COLO668 (cell line): ENCODE data around the gene MGMT.

Experiments used
- DNase-seq: peaks from one replicate; lab custom pipeline; 2025; ENCODE audit not compliant: unreplicated experiment; lab: John Stamatoyannopoulos, UW

Gene MGMT

GRCh38 chr10:129704786-129705525 lies 237.9 kb downstream of the MGMT start:
- DNase-seq = no peak

GRCh38 chr10:129705676-129706075 lies 238.6 kb downstream of the MGMT start:
- no peak for DNase-seq

- DNase-seq = no peak
Observed at GRCh38 chr10:129706081-129706480, 239.0 kb downstream of the MGMT start.

- no peak for DNase-seq
Observed at GRCh38 chr10:129706523-129706922, 239.5 kb downstream of the MGMT start.

- DNase-seq = no peak
Observed at GRCh38 chr10:129707406-129708388, 240.7 kb downstream of the MGMT start.

GRCh38 chr10:129709101-129709500 lies 242.1 kb downstream of the MGMT start:
- DNase-seq = no peak

GRCh38 chr10:129709627-129710509 lies 242.8 kb downstream of the MGMT start:
- no peak for DNase-seq

GRCh38 chr10:129710510-129710847 lies 243.4 kb downstream of the MGMT start:
- no peak for DNase-seq

GRCh38 chr10:129711291-129711690 lies 244.2 kb downstream of the MGMT start:
- DNase-seq = no peak

- no peak for DNase-seq
Observed at GRCh38 chr10:129712000-129712399, 245.0 kb downstream of the MGMT start.

GRCh38 chr10:129713659-129714265 lies 246.7 kb downstream of the MGMT start:
- no peak for DNase-seq

- DNase-seq = no peak
Observed at GRCh38 chr10:129715805-129716204, 248.8 kb downstream of the MGMT start.

- DNase-seq = no peak
Observed at GRCh38 chr10:129716211-129716681, 249.2 kb downstream of the MGMT start.

- DNase-seq = no peak
Observed at GRCh38 chr10:129716881-129717280, 249.8 kb downstream of the MGMT start.

- no peak for DNase-seq
Observed at GRCh38 chr10:129717816-129718547, 250.9 kb downstream of the MGMT start.

- no peak for DNase-seq
Observed at GRCh38 chr10:129718548-129719414, 251.7 kb downstream of the MGMT start.

- no peak for DNase-seq
Observed at GRCh38 chr10:129719415-129719739, 252.3 kb downstream of the MGMT start.

GRCh38 chr10:129719889-129720590 lies 253.0 kb downstream of the MGMT start:
- no peak for DNase-seq
